Aorta (tissue), 5 donors: ENCODE data around the gene BICRAL. TPM values are rescaled to one million over a fixed set of nuclear protein-coding genes. Genes with fewer than 3 reads are reported as not detected.
"Not testable (repeated sequence)": the region's sequence is repeated elsewhere in the genome, so short reads cannot be mapped to it uniquely, and the experiment has no call there.

Experiments
- ATAC-seq: fragments of 200-7000 bp; cut with Tn5 transposase; one replicate; pipeline ENCODE4 v1.9.1; 2022; ENCODE audit warnings: moderate library complexity; ENCODE audit not compliant: low FRiP score
- DNase-seq, 2 donors: peaks; one replicate each; pipeline ENCODE4 v3.0.0-alpha.2; 2020
- H3K27ac ChIP-seq, 2 donors: one replicate each; pipeline ENCODE4 v1.5.1; 2013; ENCODE audit warnings: low read length in 2 of 2, mild to moderate bottlenecking in 2 of 2, moderate library complexity in 2 of 2, control low read depth in 1 of 2, inconsistent platforms in 1 of 2, low read depth in 1 of 2
- H3K27me3 ChIP-seq, 2 donors: one replicate each; pipeline ENCODE4 v1.6.1; 2013; ENCODE audit warnings: control low read depth in 1 of 2, low read length in 1 of 2, mild to moderate bottlenecking in 1 of 2, moderate library complexity in 1 of 2; ENCODE audit not compliant: insufficient read depth in 2 of 2, control insufficient read depth in 1 of 2
- H3K36me3 ChIP-seq, 2 donors: one replicate each; pipeline ENCODE4 v1.6.1; 2013; ENCODE audit warnings: control low read depth in 1 of 2, low read length in 1 of 2, mild to moderate bottlenecking in 1 of 2; ENCODE audit not compliant: insufficient read depth in 2 of 2, control insufficient read depth in 1 of 2
- H3K4me1 ChIP-seq, 2 donors: one replicate each; pipeline ENCODE4 v1.6.1; 2013; ENCODE audit warnings: low read length in 2 of 2, control low read depth in 1 of 2, mild to moderate bottlenecking in 1 of 2, moderate library complexity in 1 of 2; ENCODE audit not compliant: insufficient read depth in 2 of 2, control insufficient read depth in 1 of 2
- H3K4me3 ChIP-seq, 2 donors: one replicate each; pipeline ENCODE4 v1.5.1; 2013; ENCODE audit warnings: low read length in 2 of 2, control low read depth in 1 of 2, mild to moderate bottlenecking in 1 of 2
- H3K9me3 ChIP-seq: one replicate; pipeline ENCODE4 v1.6.1; 2013; ENCODE audit warnings: mild to moderate bottlenecking, low read length; ENCODE audit not compliant: control insufficient read depth
- WGBS, 2 donors: extraction: QIAGEN DNeasy Blood & Tissue Kit; methylation state at CpG; one replicate each; pipeline ENCODE4 v1.1.7; 2013; 5-methylcytosine and 5-hydroxymethylcytosine counted together
- intact Hi-C, 2 donors: fragments of 100-400 bp; cut with DNase I; formaldehyde crosslinking; loops; one replicate each; pipeline versions ENCODE4 v1.14.2 to v1.15.0; 2022
- polyA plus RNA-seq, 2 donors: library from polyadenylated mRNA; stranded (reverse); fragments of 200-250 nt; gene quantifications; one replicate each; pipeline ENCODE4 v1.2.3, GENCODE V29; 2013
- total RNA-seq, 2 donors: library from RNA; stranded (reverse); fragmentation: NEBNext Ultra II Directional; extraction: Animal tissue kit (Norgen Biotek cat#: 25700); gene quantifications; one replicate each; pipeline ENCODE4 v1.2.1, GENCODE V29; 2021
- donor health status: healthy with polysubstance abuse.
- donor health status: Bipolar disorder and iron deficiency.
- donor health status: DM: no; HTN: no; CAD: no.
- donor health status: DM: no; HTN: no; CAD: no.
- donor health status: DM: yes; HTN: yes; CAD: no.

BICRAL gene
- total and polyA plus RNA-seq, 4 donors, result 4.8 to 21.1 (median 11.5) TPM

DNA sequence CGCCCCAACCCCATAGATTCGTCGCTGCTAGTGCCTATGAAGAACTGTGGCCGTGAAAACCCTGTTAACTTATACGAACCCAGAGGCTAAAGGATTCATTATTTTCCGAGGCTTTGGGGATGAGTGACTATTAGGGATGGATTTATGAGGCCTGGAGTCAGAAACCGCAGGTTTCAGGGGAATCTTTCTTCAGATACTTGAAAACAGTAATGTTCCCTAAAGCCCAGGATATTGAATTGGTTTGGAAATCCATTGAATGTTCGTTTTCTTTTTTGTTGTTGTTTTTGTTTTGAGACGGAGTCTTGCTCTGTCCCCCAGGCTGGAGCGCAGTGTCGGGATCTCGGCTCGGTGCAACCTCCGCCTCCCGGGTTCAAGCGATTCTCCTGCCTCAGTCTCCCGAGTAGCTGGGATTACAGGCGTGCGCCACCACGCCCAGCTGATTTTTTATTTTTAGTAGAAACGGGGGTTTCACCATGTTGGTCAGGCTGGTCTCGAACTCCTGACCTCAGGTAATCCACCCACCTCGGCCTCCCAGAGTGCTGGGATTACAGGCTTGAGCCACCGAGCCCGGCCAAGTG is 98.5 kb downstream of the BICRAL start:
- 19 to 20% methylated on average over 25 of the region's 25 CpGs for WGBS, 2 donors
- Histone ChIP-seq H3K4me3 (peak overlapping the region; percentile 77 to 81), H3K36me3 (peaks cover 3 to 11% of the 10 kb centered on the region in 2 donors), H3K27ac (peak overlapping the region; percentile 2 to 65)
- ATAC-seq, H3K4me1 ChIP-seq, DNase-seq, H3K9me3 ChIP-seq, intact Hi-C loops, H3K27me3 ChIP-seq: not testable (repeated sequence)

DNA sequence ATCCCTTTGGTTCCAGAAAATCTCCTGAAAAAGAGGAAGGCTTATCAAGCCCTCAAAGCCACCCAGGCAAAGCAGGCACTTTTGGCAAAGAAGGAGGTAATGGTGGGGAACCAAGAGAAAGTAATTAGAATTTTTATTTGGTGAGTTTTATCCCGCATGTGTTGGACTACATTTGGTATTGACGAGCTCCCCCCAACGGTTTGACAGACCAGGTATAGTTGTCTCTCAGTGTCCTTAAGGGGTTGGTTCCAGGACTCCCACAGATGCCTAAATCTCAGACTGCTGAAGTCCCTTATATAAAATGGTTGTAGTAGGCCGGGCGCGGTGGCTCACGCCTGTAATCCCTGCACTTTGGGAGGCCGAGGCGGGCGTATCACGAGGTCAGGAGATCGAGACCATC is 99.0 kb downstream of the BICRAL start:
- WGBS, 2 donors, result 90% methylated on average over 12 of the region's 12 CpGs
- H3K27me3 ChIP-seq, H3K27ac ChIP-seq, DNase-seq, H3K4me1 ChIP-seq, intact Hi-C loops, H3K9me3 ChIP-seq, ATAC-seq: not testable (repeated sequence)
- peaks cover 4 to 11% of the 10 kb centered on the region in 2 donors for H3K36me3 ChIP-seq
- H3K4me3 ChIP-seq, result peak overlapping the region in 1 of 2 donors; percentile 77

DNA sequence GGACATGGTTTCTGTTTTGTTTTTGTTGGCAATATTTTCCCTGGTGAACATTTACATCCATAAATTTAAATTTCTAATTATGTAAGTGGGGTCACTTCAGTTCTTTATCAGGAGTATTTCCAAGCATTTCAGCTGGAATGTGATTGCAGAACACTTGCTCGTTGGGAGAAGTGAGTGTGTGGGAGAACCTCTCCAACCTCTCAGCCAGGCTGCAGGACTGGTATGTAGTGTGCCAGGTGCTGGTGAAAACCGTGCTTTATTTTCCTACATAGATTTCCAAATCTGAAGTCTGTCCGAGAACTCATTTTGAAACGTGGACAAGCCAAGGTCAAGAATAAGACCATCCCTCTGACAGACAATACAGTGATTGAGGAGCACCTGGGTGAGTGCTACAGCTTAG is 103.8 kb downstream of the BICRAL start:
- Histone ChIP-seq H3K36me3 (peaks cover 7 to 11% of the 10 kb centered on the region in 2 donors), H3K4me1 (no peaks in the 10 kb centered on the region), H3K27me3 (no peaks in the 10 kb centered on the region), H3K27ac (no peak overlapping the region), H3K9me3 (no peaks in the 10 kb centered on the region), H3K4me3 (no peak overlapping the region)
- 67 to 78% methylated on average over 4 of the region's 4 CpGs for WGBS, 2 donors
- ATAC-seq, result no peak
- DNase-seq, result no peak
- intact Hi-C loops, result no loop called here

- intact Hi-C loops, H3K36me3 ChIP-seq: not testable (repeated sequence)
Measured at GRCh38 chr6:42888201-42888600, 106.3 kb downstream of the BICRAL start.

DNA sequence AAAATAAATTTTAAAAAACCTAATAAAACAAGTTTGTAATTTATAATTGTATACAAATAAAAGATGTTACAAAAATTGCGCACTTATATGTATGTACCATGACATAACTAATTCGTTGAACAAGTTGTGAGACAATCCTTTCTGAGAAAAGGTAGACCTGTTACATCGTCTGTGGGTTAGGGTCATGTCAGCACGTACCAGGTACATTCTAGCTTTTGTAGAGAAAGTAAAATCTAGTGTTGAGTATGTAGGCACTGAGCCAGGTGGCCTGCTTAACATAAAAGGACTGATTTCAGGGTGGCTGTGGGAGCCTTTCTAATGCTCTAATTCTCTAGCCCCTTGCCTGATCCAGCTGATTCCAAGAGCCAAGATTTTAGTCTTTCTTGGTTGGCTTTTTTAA is 108.0 kb downstream of the BICRAL start:
- Histone ChIP-seq H3K36me3 (peaks cover 0 to 3% of the 10 kb centered on the region in 2 donors), H3K4me1 (no peaks in the 10 kb centered on the region), H3K27ac (peak overlapping the region in 1 of 2 donors; percentile 57), H3K4me3 (peak overlapping the region; percentile 93 to 95), H3K27me3 (no peaks in the 10 kb centered on the region), H3K9me3 (no peaks in the 10 kb centered on the region)
- intact Hi-C loops, result no loop called here
- no peak for ATAC-seq
- WGBS, 2 donors, result 43 to 44% methylated on average over 4 of the region's 4 CpGs
- no peak for DNase-seq

More at GRCh38 chr6:42888201-42888600, 106.3 kb downstream of the BICRAL start:
- H3K27me3 ChIP-seq, ATAC-seq, H3K9me3 ChIP-seq, H3K4me3 ChIP-seq, H3K4me1 ChIP-seq, H3K27ac ChIP-seq, DNase-seq: not testable (repeated sequence)
- WGBS, 2 donors, result 89 to 91% methylated on average over 4 of the region's 4 CpGs

DNA sequence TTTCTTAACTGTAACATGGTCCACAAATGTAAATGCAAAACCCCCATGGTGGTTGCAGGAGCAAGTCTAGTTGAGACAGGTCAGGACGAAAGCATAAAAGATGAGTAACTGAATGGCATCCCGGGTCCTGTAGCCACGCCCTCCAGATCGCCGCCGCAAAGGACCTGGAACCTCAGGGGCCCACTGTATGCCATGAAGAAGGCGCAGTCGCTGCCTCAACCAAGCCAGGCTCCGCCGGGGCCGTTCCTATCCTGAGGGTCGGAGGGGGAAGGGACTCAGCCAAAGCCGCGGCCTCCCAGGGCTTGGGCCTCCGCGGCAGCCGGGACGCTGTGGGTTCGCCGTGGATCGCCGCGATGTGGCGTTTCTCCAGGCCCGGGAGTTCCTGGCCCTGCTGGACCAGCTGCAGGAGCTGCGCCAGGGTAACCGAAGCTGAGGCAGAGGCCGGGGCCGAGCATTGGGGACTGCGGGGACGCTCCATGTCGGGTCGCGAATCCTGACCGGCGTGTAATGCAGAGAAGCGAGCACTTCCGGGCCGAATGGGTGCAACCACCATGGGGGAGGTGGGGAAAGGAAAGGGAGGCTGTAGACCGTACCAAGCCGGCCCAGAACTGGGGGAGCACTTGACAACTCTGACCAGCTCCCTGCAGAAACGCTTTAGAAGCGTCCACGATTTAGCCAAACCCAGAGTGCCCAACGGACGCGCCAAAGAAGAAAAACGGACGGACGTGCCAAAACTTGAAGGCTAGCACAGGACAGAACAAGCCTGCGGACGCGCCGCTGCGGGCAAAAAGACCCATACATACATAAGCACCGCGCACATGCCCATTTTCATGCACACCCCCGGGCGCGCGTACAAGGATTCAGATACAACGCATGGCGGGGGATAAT is 108.7 kb downstream of the BICRAL start:
- Histone ChIP-seq H3K4me3 (peak overlapping the region; percentile 93 to 95), H3K36me3 (peaks cover 0 to 3% of the 10 kb centered on the region in 2 donors), H3K9me3 (no peaks in the 10 kb centered on the region), H3K4me1 (no peaks in the 10 kb centered on the region), H3K27me3 (no peaks in the 10 kb centered on the region), H3K27ac (peak overlapping the region; percentile 58 to 97)
- ATAC-seq, result peak; percentile 99
- intact Hi-C loops, result no loop called here
- 0% methylated on average over 63 of the region's 63 CpGs for WGBS, 2 donors
- peak; percentile 96 to 97 for DNase-seq

DNA sequence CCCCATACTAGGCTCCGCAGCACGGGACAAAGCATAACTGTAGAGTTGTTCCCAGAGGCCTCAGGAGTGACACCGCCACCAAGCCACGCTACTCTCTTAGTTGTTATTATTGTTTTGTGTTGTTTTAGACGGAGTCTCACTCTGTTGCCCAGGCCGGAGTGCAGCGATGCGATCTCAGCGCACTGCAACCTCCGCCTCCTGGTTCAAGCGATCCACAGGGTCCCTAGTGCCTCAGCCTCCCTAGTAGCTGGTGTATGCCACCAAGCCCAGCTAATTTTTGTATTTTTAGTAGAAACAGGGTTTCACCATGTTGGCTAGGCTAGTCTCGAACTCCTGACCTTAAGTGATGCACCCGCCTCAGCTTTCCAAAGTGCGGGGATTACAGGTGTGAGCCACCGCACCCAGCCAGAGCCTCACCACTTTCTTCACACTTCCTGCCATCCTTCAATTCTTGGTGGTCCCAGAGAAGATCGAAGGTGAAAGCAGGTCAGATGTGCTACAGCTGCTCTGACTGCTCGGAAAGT is 109.4 kb downstream of the BICRAL start:
- Histone ChIP-seq H3K27ac (peak overlapping the region in 1 of 2 donors; percentile 28), H3K4me3 (peak overlapping the region; percentile 45 to 95), H3K4me1 (no peaks in the 10 kb centered on the region), H3K9me3 (no peaks in the 10 kb centered on the region), H3K36me3 (no peaks in the 10 kb centered on the region), H3K27me3 (no peaks in the 10 kb centered on the region)
- intact Hi-C loops, result no loop called here
- ATAC-seq (no peak), DNase-seq (no peak)
- WGBS, 2 donors, result 31 to 35% methylated on average over 17 of the region's 17 CpGs

GRCh38 chr6:42894041-42894828 is 112.4 kb downstream of the BICRAL start:
- H3K27ac ChIP-seq, H3K4me3 ChIP-seq, H3K27me3 ChIP-seq, H3K4me1 ChIP-seq, ATAC-seq, intact Hi-C loops, H3K36me3 ChIP-seq, H3K9me3 ChIP-seq, DNase-seq: not testable (repeated sequence)
- 68 to 72% methylated on average over 19 of the region's 19 CpGs for WGBS, 2 donors
